Measurements from ENCODE around the gene MAP2K3.
"Not testable (repeated sequence)": the region's sequence is repeated elsewhere in the genome, so short reads cannot be mapped to it uniquely, and the experiment has no call there.

MAP2K3 gene

DNA sequence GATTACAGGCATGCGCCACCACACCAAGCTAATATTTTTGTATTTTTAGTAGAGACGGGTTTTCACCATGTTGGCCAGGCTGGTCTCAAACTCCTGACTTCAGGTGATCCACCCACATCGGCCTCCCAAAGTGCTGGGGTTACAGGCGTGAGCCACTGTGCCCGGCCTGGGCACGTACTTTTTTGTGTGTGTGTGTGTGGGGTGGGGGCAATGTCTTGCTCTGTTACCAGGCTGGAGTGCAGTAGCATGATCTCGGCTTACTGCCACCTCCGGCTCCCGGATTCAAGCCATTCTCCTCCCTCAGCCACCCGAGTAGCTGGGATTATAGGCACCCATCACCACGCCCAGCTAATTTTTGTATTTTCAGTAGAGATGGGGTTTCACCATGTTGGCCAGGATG lies 55.1 kb downstream of the MAP2K3 start:
- H3K4me3 ChIP-seq (ENCODE audit: low read depth, low read length); H3K36me3 ChIP-seq (ENCODE audit: insufficient read depth, low read length); H2AFZ ChIP-seq (ENCODE audit: low read length, unreplicated experiment); H3K4me1 ChIP-seq (ENCODE audit: control insufficient read depth, insufficient read depth, low read length, unreplicated experiment); H3K27ac ChIP-seq (ENCODE audit: low read depth, low read length); H3K27me3 ChIP-seq (ENCODE audit: insufficient read depth, low read length); H3K79me2 ChIP-seq (ENCODE audit: control insufficient read depth, insufficient read depth, low read length, unreplicated experiment): not testable (repeated sequence)

DNA sequence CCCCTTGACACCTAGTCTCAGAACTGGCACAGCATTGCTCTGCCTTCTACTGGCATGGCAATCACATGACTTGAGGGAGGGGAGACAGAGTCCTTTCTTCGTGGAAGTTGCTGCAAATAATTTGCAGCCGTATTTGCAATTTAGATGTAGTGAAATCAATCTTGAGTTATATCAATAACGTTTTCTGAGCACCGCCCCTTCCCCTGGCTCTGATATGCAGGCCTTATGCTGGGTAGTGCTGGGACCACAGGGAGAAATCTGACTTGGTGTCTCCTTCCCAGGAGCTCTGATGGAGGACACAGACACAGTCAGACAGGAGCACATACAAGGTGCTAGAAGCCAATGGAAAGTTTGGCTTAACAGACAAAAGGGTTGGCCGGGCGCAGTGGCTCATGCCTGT lies 55.9 kb downstream of the MAP2K3 start:
- not testable (repeated sequence) for H3K27me3 ChIP-seq (ENCODE audit: insufficient read depth, low read length); H3K79me2 ChIP-seq (ENCODE audit: control insufficient read depth, insufficient read depth, low read length, unreplicated experiment); H3K4me1 ChIP-seq (ENCODE audit: control insufficient read depth, insufficient read depth, low read length, unreplicated experiment); H2AFZ ChIP-seq (ENCODE audit: low read length, unreplicated experiment); H3K4me3 ChIP-seq (ENCODE audit: low read depth, low read length); H3K27ac ChIP-seq (ENCODE audit: low read depth, low read length); H3K36me3 ChIP-seq (ENCODE audit: insufficient read depth, low read length)

DNA sequence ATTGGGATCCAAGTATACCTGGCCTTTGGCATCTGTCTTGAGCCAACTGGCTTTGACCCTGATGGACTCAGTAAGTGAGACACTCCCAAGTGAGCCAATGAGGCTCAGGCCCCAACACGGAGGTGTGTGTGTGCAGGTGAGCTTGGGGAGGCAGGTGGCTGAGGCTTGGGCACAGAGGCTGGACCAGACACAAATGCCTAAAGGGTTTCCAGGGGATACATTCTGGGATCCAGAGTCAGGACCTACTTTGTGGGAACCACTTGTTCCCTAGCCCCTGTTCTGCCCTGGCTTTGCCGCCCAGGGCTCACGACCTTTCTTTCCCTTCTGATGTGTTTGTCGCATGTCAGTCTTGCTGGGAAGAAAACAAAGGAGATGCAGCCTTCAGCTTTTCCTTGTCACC lies 56.8 kb downstream of the MAP2K3 start:
- not testable (repeated sequence) for H2AFZ ChIP-seq (ENCODE audit: low read length, unreplicated experiment)

GRCh38 chr17:21341925-21342540 lies 57.5 kb downstream of the MAP2K3 start:
- not testable (repeated sequence) for H3K4me3 ChIP-seq (ENCODE audit: low read depth, low read length); H2AFZ ChIP-seq (ENCODE audit: low read length, unreplicated experiment); H3K4me1 ChIP-seq (ENCODE audit: control insufficient read depth, insufficient read depth, low read length, unreplicated experiment)

More for the DNA sequence above, 56.8 kb downstream of the MAP2K3 start:
- not testable (repeated sequence) for H3K36me3 ChIP-seq (ENCODE audit: insufficient read depth, low read length); H3K4me3 ChIP-seq (ENCODE audit: low read depth, low read length); H3K27ac ChIP-seq (ENCODE audit: low read depth, low read length); H3K4me1 ChIP-seq (ENCODE audit: control insufficient read depth, insufficient read depth, low read length, unreplicated experiment); H3K79me2 ChIP-seq (ENCODE audit: control insufficient read depth, insufficient read depth, low read length, unreplicated experiment); H3K27me3 ChIP-seq (ENCODE audit: insufficient read depth, low read length)

DNA sequence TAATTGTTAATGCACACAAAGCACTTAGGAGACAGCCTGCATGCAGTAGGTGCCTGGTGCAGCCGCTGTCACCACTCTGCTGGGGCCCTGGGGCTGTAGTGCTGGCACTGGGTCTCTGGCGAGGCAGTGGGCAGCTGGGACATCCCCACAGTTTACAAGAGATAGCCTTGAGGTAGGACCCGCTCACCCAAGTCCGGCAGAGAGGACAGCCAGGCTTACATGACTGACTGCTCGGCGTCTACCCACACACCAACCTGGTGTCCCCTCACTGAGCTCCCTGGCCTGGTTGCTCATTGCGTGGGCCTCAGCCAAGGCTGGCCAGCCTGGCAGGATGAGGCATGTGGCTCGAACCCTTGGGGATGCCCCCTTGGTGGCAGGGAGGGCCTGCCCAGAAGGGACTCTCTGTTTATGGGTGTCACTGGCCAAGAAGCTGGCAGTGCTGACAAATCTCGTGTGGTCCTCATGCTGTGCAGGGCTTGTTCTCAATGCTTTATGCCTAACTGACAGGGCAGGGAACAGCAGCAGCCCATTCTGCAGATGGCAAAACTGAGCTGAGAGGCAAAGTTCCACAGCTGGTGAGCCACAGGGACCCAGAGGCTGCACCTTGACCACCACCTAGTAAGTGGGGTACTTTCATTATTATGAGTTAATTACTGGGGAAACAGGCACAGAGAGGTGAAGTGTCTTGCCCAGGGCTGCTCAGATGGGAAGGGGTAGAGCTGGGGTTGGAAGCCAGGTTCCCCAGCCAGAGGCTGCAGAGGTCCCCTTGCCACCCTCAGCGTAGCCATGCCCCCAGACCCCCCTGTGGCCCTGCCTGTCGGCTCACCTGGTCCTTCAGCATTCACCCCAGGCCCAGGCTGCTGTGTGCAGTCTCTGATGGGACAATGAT lies 58.8 kb downstream of the MAP2K3 start:
- not testable (repeated sequence) for H3K27ac ChIP-seq (ENCODE audit: low read depth, low read length)

More at GRCh38 chr17:21341925-21342540, 57.5 kb downstream of the MAP2K3 start:
- H3K79me2 ChIP-seq (ENCODE audit: control insufficient read depth, insufficient read depth, low read length, unreplicated experiment); H3K27ac ChIP-seq (ENCODE audit: low read depth, low read length); H3K27me3 ChIP-seq (ENCODE audit: insufficient read depth, low read length); H3K36me3 ChIP-seq (ENCODE audit: insufficient read depth, low read length): not testable (repeated sequence)

DNA sequence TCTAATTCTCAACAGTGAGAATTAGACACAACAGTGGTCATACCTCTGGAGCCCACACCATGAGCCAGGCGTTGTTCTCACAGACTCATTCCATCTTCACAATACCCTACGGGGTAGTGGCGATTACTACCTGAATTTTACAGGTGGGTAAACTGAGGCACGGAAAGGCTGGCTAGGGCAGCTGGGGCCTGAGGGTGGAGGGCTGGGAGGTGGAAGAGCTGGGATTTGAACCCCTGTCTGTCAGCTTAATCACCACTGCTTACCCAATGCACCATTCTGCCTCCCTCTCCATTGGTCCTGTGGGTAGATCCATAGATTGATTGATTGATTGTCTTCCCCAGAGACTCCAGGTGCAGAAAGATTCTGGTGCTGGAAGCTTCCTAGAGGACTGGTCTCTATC lies 60.3 kb downstream of the MAP2K3 start:
- not testable (repeated sequence) for H3K79me2 ChIP-seq (ENCODE audit: control insufficient read depth, insufficient read depth, low read length, unreplicated experiment); H3K27me3 ChIP-seq (ENCODE audit: insufficient read depth, low read length); H3K27ac ChIP-seq (ENCODE audit: low read depth, low read length); H3K4me1 ChIP-seq (ENCODE audit: control insufficient read depth, insufficient read depth, low read length, unreplicated experiment); H2AFZ ChIP-seq (ENCODE audit: low read length, unreplicated experiment); H3K4me3 ChIP-seq (ENCODE audit: low read depth, low read length); H3K36me3 ChIP-seq (ENCODE audit: insufficient read depth, low read length)

More for the DNA sequence above, 58.8 kb downstream of the MAP2K3 start:
- H3K27me3 ChIP-seq (ENCODE audit: insufficient read depth, low read length); H3K4me3 ChIP-seq (ENCODE audit: low read depth, low read length); H2AFZ ChIP-seq (ENCODE audit: low read length, unreplicated experiment); H3K79me2 ChIP-seq (ENCODE audit: control insufficient read depth, insufficient read depth, low read length, unreplicated experiment); H3K36me3 ChIP-seq (ENCODE audit: insufficient read depth, low read length); H3K4me1 ChIP-seq (ENCODE audit: control insufficient read depth, insufficient read depth, low read length, unreplicated experiment): not testable (repeated sequence)

DNA sequence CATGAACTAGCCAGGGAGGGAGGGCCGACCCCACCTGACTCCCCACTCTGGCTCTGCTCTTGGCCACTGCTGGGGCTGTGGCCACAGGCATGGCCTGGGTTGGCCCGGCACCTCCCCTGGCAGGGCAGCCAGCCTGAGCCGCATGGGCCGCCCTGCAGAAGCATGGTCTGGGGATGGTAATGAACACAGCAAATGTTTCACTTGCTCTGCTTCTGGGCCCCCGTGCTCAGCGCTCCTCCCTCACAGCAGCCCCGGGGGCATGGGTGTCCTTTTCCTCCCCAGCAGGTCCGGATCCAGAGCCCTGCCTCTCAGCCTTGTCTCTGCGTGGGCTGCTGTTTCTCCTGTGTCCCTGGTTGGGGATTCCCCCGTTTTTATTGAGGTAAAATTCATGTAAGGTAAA lies 60.7 kb downstream of the MAP2K3 start:
- no peaks in the 10 kb centered on the region for H3K27me3 ChIP-seq (ENCODE audit: insufficient read depth, low read length)
- no peaks in the 10 kb centered on the region for H3K36me3 ChIP-seq (ENCODE audit: insufficient read depth, low read length)
- no peak overlapping the region for H2AFZ ChIP-seq (ENCODE audit: low read length, unreplicated experiment)
- no peaks in the 10 kb centered on the region for H3K4me1 ChIP-seq (ENCODE audit: control insufficient read depth, insufficient read depth, low read length, unreplicated experiment)
- no peaks in the 10 kb centered on the region for H3K79me2 ChIP-seq (ENCODE audit: control insufficient read depth, insufficient read depth, low read length, unreplicated experiment)
- no peak overlapping the region for H3K27ac ChIP-seq (ENCODE audit: low read depth, low read length)
- no peak overlapping the region for H3K4me3 ChIP-seq (ENCODE audit: low read depth, low read length)

GRCh38 chr17:21346107-21346506 lies 61.6 kb downstream of the MAP2K3 start:
- H3K27ac ChIP-seq (ENCODE audit: low read depth, low read length); H3K4me3 ChIP-seq (ENCODE audit: low read depth, low read length); H3K79me2 ChIP-seq (ENCODE audit: control insufficient read depth, insufficient read depth, low read length, unreplicated experiment); H3K36me3 ChIP-seq (ENCODE audit: insufficient read depth, low read length); H3K27me3 ChIP-seq (ENCODE audit: insufficient read depth, low read length); H2AFZ ChIP-seq (ENCODE audit: low read length, unreplicated experiment); H3K4me1 ChIP-seq (ENCODE audit: control insufficient read depth, insufficient read depth, low read length, unreplicated experiment): not testable (repeated sequence)

DNA sequence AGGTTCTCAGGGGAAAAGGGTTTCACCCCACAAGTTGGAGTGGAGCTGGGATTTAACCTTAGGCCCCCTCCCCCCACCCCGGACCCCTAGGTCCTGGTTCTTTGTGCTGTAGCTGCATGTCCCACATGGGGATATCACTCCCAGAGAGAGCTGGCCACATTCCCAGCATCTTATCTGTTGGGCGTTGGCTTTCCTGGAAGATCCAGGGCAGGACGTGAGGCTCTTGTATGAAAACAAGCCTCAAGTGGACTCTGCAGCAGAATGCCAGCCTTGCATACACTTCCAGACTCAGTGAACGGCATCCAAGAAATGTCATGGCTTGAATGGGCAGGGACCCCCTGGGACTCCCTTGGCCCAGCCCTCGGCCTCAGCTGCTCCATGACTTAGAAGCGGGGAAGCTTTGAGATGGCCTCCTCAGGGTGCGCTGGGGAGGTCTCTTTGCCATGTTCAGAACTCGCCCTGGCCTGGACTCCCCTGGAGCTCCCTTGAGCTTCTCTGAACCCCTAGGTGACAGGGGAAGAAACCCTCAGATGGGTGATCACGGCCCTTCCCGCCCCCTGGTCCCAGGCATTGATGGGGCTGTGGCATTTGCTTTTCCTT lies 62.2 kb downstream of the MAP2K3 start:
- H3K27ac ChIP-seq (ENCODE audit: low read depth, low read length); H3K36me3 ChIP-seq (ENCODE audit: insufficient read depth, low read length); H3K27me3 ChIP-seq (ENCODE audit: insufficient read depth, low read length); H2AFZ ChIP-seq (ENCODE audit: low read length, unreplicated experiment); H3K79me2 ChIP-seq (ENCODE audit: control insufficient read depth, insufficient read depth, low read length, unreplicated experiment); H3K4me1 ChIP-seq (ENCODE audit: control insufficient read depth, insufficient read depth, low read length, unreplicated experiment); H3K4me3 ChIP-seq (ENCODE audit: low read depth, low read length): not testable (repeated sequence)

DNA sequence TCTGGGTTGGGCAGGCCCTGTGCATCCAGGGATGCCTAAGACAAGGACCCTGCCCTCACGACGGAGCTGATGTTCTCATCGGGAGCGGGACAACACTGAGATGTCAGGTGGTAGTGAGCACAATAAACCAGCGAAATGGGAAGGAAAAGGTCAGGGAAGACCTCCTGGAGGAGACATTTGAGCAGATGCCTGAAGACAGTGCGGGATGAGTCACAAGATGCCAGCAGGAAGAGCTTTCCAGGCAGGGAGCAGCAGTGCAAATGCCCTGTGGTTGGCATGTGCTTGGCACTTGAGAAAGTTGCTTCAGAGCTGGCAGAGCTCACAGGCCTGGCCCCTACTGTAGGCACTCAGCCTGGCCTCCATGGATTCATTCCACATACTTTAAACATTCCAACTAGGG lies 63.1 kb downstream of the MAP2K3 start:
- H3K4me1 ChIP-seq (ENCODE audit: control insufficient read depth, insufficient read depth, low read length, unreplicated experiment); H3K79me2 ChIP-seq (ENCODE audit: control insufficient read depth, insufficient read depth, low read length, unreplicated experiment); H3K27me3 ChIP-seq (ENCODE audit: insufficient read depth, low read length): not testable (repeated sequence)

More for the DNA sequence above, 63.1 kb downstream of the MAP2K3 start:
- H2AFZ ChIP-seq (ENCODE audit: low read length, unreplicated experiment); H3K36me3 ChIP-seq (ENCODE audit: insufficient read depth, low read length); H3K27ac ChIP-seq (ENCODE audit: low read depth, low read length); H3K4me3 ChIP-seq (ENCODE audit: low read depth, low read length): not testable (repeated sequence)
